GM21526 (cell line): ENCODE results near the gene SPG7.
"Not testable (repeated sequence)": the region's sequence is repeated elsewhere in the genome, so short reads cannot be mapped to it uniquely, and the experiment has no call there.

Source experiments
- ATAC-seq: cut with Tn5 transposase; IDR thresholded peaks from one replicate; pipeline ENCODE4 v1.9.1; 2021; ENCODE audit warnings: moderate library complexity; ENCODE audit not compliant: unreplicated experiment, low FRiP score

The SPG7 gene

DNA sequence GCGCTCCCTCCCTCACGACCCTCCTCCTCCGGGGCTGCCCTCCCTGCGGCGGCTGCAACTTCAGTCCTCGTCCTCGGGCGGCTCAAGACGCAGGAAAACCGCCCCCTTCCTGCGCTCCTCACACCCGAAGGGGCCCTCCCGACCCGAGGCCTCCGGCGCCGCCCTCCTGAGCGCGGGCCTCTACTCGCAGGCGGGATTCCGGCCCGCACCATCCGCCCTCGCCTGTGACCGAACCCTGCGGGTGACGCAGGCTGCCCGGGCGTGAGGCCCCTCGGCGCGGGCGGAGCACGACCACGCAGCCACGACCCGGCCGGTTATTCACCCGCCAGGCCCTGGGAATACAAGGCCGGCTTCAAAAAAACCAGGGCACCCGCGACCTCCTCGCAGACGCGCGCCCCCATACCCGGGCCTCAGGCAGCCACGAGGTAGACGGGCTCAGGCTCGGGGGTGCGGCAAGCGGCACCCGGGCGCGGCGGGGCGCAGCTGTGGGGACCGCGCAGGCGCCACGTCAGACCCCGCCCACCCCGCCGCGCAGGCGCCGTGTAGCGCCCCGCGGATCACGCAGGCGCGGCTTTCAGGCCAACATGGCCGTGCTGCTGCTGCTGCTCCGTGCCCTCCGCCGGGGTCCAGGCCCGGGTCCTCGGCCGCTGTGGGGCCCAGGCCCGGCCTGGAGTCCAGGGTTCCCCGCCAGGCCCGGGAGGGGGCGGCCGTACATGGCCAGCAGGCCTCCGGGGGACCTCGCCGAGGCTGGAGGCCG lies at the start of gene SPG7:
Gene SPG7 (plus strand): TSS at position 570 of the 757 bp plus-strand sequence. CDS start 15 bp downstream, at position 585.
- ATAC-seq: peak; percentile 65

GRCh38 chr16:89458551-89458950 lies 49.7 kb upstream of the SPG7 start:
- no peak for ATAC-seq

- ATAC-seq: no peak
These were observed 49.2 kb upstream of the SPG7 start for GRCh38 chr16:89458967-89459366.

DNA sequence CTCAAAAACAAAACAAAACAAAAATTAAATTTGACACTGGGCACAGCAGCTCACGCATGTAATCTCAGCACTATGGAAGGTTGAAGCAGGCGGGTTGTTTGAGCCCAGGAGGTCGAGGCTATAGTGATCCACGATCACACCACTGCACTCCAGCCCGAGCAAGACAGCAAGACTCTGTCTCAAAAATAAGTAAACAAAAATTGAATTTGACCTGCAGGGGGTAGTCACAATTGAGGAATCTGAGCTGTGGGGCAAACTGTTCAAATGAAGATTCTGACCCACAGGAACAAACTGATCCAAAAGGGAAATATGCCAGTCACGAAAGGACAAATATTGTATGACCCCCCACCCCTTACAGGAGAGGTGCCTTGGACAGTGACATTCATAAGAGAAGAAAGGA lies 47.6 kb upstream of the SPG7 start:
- ATAC-seq: no peak

- ATAC-seq: not testable (repeated sequence)
These were observed 46.3 kb upstream of the SPG7 start for GRCh38 chr16:89461890-89462289.

DNA sequence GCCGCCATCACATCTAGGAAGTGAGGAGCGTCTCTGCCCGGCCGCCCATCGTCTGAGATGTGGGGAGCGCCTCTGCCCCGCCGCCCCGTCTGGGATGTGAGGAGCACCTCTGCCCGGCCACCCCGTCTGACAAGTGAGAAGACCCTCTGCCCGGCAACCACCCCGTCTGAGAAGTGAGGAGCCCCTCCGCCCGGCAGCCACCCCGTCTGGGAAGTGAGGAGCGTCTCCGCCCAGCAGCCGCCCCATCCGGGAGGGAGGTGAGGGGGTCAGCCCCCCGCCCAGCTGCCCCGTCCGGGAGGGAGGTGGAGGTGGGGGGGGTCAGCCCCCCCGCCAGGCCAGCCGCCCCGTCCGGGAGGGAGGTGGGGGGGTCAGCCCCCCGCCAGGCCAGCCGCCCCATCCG lies 45.6 kb upstream of the SPG7 start:
- not testable (repeated sequence) for ATAC-seq

GRCh38 chr16:89463312-89463711 lies 44.9 kb upstream of the SPG7 start:
- not testable (repeated sequence) for ATAC-seq

- ATAC-seq: no peak
These were observed 41.3 kb upstream of the SPG7 start for GRCh38 chr16:89466920-89467319.

- no peak for ATAC-seq
These were observed 40.8 kb upstream of the SPG7 start for GRCh38 chr16:89467382-89467781.

GRCh38 chr16:89472711-89473075 lies 35.5 kb upstream of the SPG7 start:
- ATAC-seq: no peak

DNA sequence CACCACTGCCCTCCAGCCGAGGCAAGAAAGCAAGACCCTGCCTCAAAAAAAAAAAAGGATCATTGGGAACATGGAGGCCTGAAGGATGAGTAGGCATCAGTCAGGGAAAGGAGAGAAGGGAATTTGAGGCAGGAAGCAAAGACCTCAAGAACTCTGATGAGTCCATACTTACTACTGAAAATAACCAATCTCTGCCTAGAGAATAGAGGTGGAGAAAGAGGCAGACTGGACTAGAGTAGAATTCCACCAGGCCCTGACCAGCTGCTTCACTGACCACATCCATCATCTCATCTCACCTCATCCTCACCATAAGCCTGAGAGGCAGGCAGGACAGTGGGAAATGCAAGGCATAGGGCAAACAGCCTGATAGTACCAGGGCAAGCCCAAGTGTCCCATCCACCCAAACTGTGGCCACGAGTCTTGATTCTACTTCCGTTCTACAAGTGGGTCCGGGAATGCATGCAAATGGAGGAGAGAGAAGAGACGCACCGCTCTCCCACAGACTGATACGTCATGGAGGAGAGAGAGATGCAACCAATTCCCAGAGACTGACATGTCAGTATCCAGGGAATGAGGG lies 35.0 kb upstream of the SPG7 start:
- no peak for ATAC-seq

- no peak for ATAC-seq
These were observed 34.3 kb upstream of the SPG7 start for GRCh38 chr16:89473791-89474414.

DNA sequence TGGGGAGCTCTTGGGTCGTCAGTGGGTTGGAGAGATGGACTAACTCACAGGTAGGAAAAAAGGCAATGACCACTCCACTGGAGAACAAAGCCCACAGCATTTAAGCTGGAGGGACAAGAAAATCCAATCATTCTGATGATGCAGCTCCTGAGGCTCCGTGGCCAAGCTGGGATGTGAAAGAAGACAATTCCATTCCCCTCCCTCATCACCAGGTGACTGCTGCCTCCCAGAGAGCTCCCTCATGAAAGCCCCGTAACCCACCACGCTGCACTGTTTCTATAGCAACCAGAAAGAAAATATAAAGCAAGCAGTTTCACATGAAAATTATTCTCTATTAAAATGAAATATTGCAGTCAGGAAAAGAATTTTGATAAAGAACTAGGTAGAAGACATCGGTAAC lies 33.1 kb upstream of the SPG7 start:
- ATAC-seq: no peak

- ATAC-seq: no peak
These were observed 31.8 kb upstream of the SPG7 start for GRCh38 chr16:89476379-89476778.

GRCh38 chr16:89476811-89477261 lies 31.4 kb upstream of the SPG7 start:
- no peak for ATAC-seq

DNA sequence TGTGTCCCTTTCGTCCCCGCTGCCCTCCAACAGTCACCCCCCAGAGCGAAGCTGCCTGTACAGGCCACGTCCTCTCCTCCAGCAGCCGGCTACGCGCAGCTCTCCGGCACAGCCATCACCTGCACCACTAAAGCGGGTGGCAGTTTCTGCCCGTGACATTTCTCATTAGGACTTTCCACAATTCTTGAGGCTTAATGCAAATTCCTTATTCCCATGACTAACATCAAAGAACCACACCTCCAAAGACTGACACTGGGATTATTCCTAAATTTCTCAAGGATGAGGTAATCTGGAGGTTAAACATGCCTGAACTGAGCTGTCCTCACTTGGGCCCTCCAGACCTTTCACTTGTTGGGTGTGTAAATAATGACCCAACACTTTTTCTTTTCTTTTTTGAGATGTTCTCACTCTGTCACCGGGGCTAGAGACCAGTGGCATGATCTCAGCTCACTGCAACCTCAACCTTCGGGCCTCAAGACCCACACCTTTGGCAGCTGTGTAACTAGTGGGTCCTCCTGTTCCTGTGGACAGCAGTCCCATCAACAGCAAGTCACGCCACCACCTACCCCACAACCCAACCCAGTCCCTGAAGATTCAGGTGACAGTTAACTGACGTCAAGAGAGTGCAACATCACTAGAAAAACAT lies 29.5 kb upstream of the SPG7 start:
- no peak for ATAC-seq

- no peak for ATAC-seq
These were observed 26.7 kb upstream of the SPG7 start for GRCh38 chr16:89481356-89481955.

DNA sequence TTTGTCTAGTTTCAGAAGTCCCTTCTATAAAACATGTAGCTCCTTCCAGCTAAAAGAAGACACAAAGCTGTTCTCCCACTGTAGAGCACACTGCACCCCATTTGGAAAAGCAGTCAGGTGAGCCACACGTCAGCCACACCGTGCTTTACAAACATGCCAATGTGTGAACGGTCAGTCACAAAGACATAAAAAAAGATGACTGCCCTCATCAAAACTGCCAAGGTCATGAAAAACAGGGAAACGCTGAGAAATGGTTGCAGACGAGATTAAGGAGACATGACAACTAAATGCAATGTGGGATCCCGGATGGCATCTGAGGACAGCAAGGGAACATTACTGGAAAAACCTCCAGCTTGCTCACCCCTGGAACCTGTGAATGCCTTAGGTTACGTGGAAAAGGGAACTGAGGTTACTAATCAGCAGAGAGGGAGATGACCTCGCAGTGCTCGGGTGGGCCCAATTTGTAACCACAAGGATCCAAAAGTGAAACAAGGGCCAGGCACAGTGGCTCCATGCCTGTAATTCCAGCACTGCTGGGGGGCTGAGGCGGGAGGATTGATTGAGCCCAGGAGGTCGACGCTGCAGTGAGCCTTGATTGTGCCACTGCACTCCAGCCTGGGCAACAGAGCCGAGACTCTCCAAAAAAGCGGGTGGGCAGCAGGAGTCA lies 25.9 kb upstream of the SPG7 start:
- ATAC-seq: no peak

- no peak for ATAC-seq
These were observed 25.4 kb upstream of the SPG7 start for GRCh38 chr16:89482817-89483205.

DNA sequence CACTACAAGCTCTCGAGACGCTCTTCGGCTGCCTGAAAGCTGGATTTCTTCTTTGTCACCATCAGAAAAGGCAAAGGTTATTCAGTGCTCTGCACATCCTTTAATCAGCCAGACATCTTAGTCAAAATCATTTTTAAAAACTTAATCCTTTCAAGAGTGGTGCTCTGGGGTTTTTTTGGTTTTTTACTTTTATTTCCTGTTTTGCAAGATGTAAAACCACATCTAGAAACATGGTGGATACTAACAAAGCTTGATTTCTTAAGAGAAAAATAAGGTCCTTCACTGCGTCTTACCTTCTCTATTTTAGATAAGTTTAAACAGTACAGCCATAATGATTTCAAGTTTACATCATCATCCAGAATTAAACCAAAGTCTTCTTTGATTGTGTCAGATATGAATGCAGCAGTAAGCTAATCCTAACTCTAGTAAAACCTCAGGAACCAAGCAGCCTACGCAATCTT lies 24.1 kb upstream of the SPG7 start:
- no peak for ATAC-seq
